Measurements from ENCODE around the gene RNF220. TPM values are rescaled to one million over a fixed set of nuclear protein-coding genes. Genes with fewer than 3 reads are reported as not detected.

Gene RNF220
- total and polyA plus RNA-seq, 2 of the 13 experiments (the other 11 are each of a cell fraction or from before 2014, with no cell fraction given): 48.2 to 72.1 TPM

- no TSS peak for BruUV-seq (replicated peaks)
- no peak overlapping the region for H3K27ac ChIP-seq (ENCODE audit: extremely low read length, insufficient read depth, low read length)
- no peaks in the 10 kb centered on the region for H4K20me1 ChIP-seq (ENCODE audit: insufficient read depth, low read length)
- ATAC-seq (no peak), DNase-seq (ENCODE audit: low spot score) (no peak), FAIRE-seq (no peak)
- CTCF ChIA-PET (ENCODE audit: low intra/inter-chr PET ratio, low total read pairs): no interaction called here
- H2AFZ ChIP-seq (ENCODE audit: low read length): no peak overlapping the region
- intact Hi-C loops (cut with micrococcal nuclease; ENCODE audit: unreplicated experiment) (no loop called here), in situ Hi-C loops (cut with HindIII; ENCODE audit: extremely low pct_ligation_motif_present, low pct_unique_long_range_greater_than_20kb) (no loop called here)
- WGBS (ENCODE audit: low lambda C conversion rate): 83% methylated on average over 9 of the region's 9 CpGs
- no peak for TF ChIP-seq ZSCAN22 (CRISPR knock-in tag; IDR thresholded peaks at IDR 0.05)
- TF ChIP-seq REL (CRISPR knock-in tag; conservative IDR thresholded peaks at IDR 0.05): no peak
- no peak for TF ChIP-seq ZC3H4 (CRISPR knock-in tag; IDR thresholded peaks at IDR 0.05; ENCODE audit: borderline replicate concordance)
- TF ChIP-seq ETV6 (CRISPR knock-in tag; conservative IDR thresholded peaks at IDR 0.05): no peak
- TF ChIP-seq RFXANK (CRISPR knock-in tag; IDR thresholded peaks at IDR 0.05): no peak
- TF ChIP-seq CAMTA2 (CRISPR knock-in tag; IDR thresholded peaks at IDR 0.05; ENCODE audit: borderline replicate concordance): no peak
- no peak for TF ChIP-seq ZSCAN31 (CRISPR knock-in tag; IDR thresholded peaks at IDR 0.05; ENCODE audit: low read depth)
- no peak for TF ChIP-seq BCL3 (CRISPR knock-in tag; IDR thresholded peaks at IDR 0.05)
- TF ChIP-seq NFKB2 (CRISPR knock-in tag; IDR thresholded peaks at IDR 0.05; ENCODE audit: borderline replicate concordance): no peak
- no peak for TF ChIP-seq REXO4 (CRISPR knock-in tag; IDR thresholded peaks at IDR 0.05; ENCODE audit: borderline replicate concordance)
- TF ChIP-seq POGZ (CRISPR knock-in tag; IDR thresholded peaks at IDR 0.05): no peak
- no peak for TF ChIP-seq YEATS4 (CRISPR knock-in tag; IDR thresholded peaks at IDR 0.05; ENCODE audit: borderline replicate concordance)
- TF ChIP-seq CEBPG (CRISPR knock-in tag; IDR thresholded peaks at IDR 0.05): no peak
- TF ChIP-seq ZFAT (CRISPR knock-in tag; conservative IDR thresholded peaks at IDR 0.05): no peak
- H3K27me3 ChIP-seq (ENCODE audit: control insufficient read depth in 1 of 2, insufficient read depth in 2 of 2, low read length in 2 of 2): 0 out of 5 replicates have a peak, but pooled peaks cover 0 to 3% of the 10 kb centered on the region in 2 experiments
- POLR2A ChIA-PET: no interaction called here
- 0 out of 2 replicates have a peak, but pooled peaks cover 10% of the 10 kb centered on the region for H3K4me1 ChIP-seq (ENCODE audit: insufficient read depth, low read length)
- H3K4me2 ChIP-seq (ENCODE audit: low read depth, low read length): no peak overlapping the region
- no peak overlapping the region for H3K9ac ChIP-seq (ENCODE audit: insufficient read depth, low read depth, low read length)
- no peaks in the 10 kb centered on the region for H3K79me2 ChIP-seq (ENCODE audit: insufficient read depth, low read length)
- no peak overlapping the region for H3K4me3 ChIP-seq (replicated peaks in 1 of 3; ENCODE audit: insufficient read depth in 1 of 3, low read depth in 2 of 3, low read length in 3 of 3)
- peaks cover 0 to 4% of the 10 kb centered on the region in 2 experiments; a peak in 2 of 5 replicates for H3K36me3 ChIP-seq (replicated peaks in 1 of 2; ENCODE audit: control insufficient read depth in 1 of 2, insufficient read depth in 2 of 2, low read length in 2 of 2)
- H3K9me3 ChIP-seq (ENCODE audit: low read length): no peaks in the 10 kb centered on the region
Observed at GRCh38 chr1:44424747-44425146, 19.7 kb downstream of the RNF220 start.
